IPS DF 4.7 (cell line): ENCODE results near the gene UXT.
"Not testable (repeated sequence)": the region's sequence is repeated elsewhere in the genome, so short reads cannot be mapped to it uniquely, and the experiment has no call there.

Source experiments
- DNase-seq: peaks from one replicate; pipeline ENCODE4 v3.0.0-alpha.2; 2013; ENCODE audit warnings: low spot score; ENCODE audit errors: extremely low read depth

Gene UXT

GRCh38 chrX:47658684-47659420 is at the start of gene UXT:
UXT (minus strand) TSS chrX:47659180; CDS start chrX:47658927, 253 bp downstream.
- no peak for DNase-seq

- no peak for DNase-seq
Observed at GRCh38 chrX:47707031-47707780, 48.2 kb upstream of the UXT start.

GRCh38 chrX:47706575-47706974 is 47.6 kb upstream of the UXT start:
- DNase-seq, result no peak

GRCh38 chrX:47704736-47705135 is 45.8 kb upstream of the UXT start:
- DNase-seq, result no peak

GRCh38 chrX:47697181-47697580 is 38.2 kb upstream of the UXT start:
- no peak for DNase-seq

- DNase-seq, result no peak
Observed at GRCh38 chrX:47690175-47690574, 31.2 kb upstream of the UXT start.

- no peak for DNase-seq
Observed at GRCh38 chrX:47687263-47687662, 28.3 kb upstream of the UXT start.

GRCh38 chrX:47683829-47684205 is 24.8 kb upstream of the UXT start:
- no peak for DNase-seq

- DNase-seq, result no peak
Observed at GRCh38 chrX:47683184-47683828, 24.3 kb upstream of the UXT start.

- DNase-seq, result not testable (repeated sequence)
Observed at GRCh38 chrX:47675959-47676859, 17.2 kb upstream of the UXT start.

- DNase-seq, result no peak
Observed at GRCh38 chrX:47674776-47675175, 15.8 kb upstream of the UXT start.

GRCh38 chrX:47665797-47666196 is 6.8 kb upstream of the UXT start:
- not testable (repeated sequence) for DNase-seq

GRCh38 chrX:47664737-47665136 is 5.8 kb upstream of the UXT start:
- DNase-seq, result no peak

- DNase-seq, result no peak
Observed at GRCh38 chrX:47662144-47662657, 3.2 kb upstream of the UXT start.

- no peak for DNase-seq
Observed at GRCh38 chrX:47661539-47661938, 2.6 kb upstream of the UXT start.

GRCh38 chrX:47659421-47659726 is 394 bp upstream of the UXT start:
- DNase-seq, result no peak

GRCh38 chrX:47658301-47658683 is 688 bp downstream of the UXT start:
- no peak for DNase-seq

- DNase-seq, result no peak
Observed at GRCh38 chrX:47651043-47651905, 7.7 kb downstream of the UXT start.

- no peak for DNase-seq
Observed at GRCh38 chrX:47650164-47651042, 8.6 kb downstream of the UXT start, which contains the start of gene ELK1. ELK1 (minus strand) TSS chrX:47650563; CDS start chrX:47641441, 9,122 bp downstream.
